Keratinocyte (primary cell): Measurements from ENCODE around the gene GAS6.

Source experiments
- EZH2 ChIP-seq: IDR thresholded peaks from one replicate; pipeline ENCODE4 v1.6.1; 2012; ENCODE audit warnings: inconsistent platforms, mild to moderate bottlenecking, low read length, moderate library complexity
- TF ChIP-seq, protein P1 (sequence below), 3 experiments: IDR thresholded peaks in 1 of 3; conservative IDR thresholded peaks in 1 of 3; optimal IDR thresholded peaks in 1 of 3; 2 replicates in 2 of 3; 3 replicates in 1 of 3; pipeline versions ENCODE3 to v1.5.1; 2011; ENCODE audit warnings: low read length in 3 of 3, mild to moderate bottlenecking in 3 of 3, moderate library complexity in 2 of 3, control low read depth in 1 of 3, inconsistent platforms in 1 of 3; ENCODE audit not compliant: insufficient read depth in 2 of 3; ENCODE audit errors: extremely low read depth in 1 of 3

DNA sequence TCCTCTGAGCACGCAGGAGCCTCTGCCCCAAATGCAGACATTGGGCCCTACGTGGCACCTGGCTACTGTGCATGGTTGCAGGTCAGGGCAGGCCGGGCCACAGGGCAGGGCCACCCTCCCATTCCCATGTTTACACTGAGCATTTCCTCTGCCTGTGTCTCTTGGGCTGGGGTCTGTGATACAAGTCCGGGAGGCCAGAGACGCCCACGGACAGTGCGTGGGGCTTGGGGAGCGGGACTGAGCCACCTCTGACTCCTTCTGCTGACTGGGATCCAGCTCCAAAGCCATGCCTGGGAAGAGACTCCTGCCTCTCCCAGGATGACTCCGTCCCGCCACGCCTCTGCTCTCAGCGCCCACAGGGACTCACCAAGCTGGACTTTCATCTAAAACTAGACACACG, 18.8 kb downstream of the GAS6 start:
- TF ChIP-seq, protein P1, sequence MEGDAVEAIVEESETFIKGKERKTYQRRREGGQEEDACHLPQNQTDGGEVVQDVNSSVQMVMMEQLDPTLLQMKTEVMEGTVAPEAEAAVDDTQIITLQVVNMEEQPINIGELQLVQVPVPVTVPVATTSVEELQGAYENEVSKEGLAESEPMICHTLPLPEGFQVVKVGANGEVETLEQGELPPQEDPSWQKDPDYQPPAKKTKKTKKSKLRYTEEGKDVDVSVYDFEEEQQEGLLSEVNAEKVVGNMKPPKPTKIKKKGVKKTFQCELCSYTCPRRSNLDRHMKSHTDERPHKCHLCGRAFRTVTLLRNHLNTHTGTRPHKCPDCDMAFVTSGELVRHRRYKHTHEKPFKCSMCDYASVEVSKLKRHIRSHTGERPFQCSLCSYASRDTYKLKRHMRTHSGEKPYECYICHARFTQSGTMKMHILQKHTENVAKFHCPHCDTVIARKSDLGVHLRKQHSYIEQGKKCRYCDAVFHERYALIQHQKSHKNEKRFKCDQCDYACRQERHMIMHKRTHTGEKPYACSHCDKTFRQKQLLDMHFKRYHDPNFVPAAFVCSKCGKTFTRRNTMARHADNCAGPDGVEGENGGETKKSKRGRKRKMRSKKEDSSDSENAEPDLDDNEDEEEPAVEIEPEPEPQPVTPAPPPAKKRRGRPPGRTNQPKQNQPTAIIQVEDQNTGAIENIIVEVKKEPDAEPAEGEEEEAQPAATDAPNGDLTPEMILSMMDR (optimal IDR thresholded peaks at IDR 0.05 in 1 of 3, IDR thresholded peaks at IDR 0.05 in 1 of 3, conservative IDR thresholded peaks at IDR 0.05 in 1 of 3; ENCODE audit: extremely low read depth in 1 of 3, insufficient read depth in 2 of 3, low read length in 3 of 3), result no peak
- no peak for TF ChIP-seq EZH2
